Thoracic aorta (tissue), 2 donors: Measurements from ENCODE around the gene CPNE2. TPM values are rescaled to one million over a fixed set of nuclear protein-coding genes. Genes with fewer than 3 reads are reported as not detected.

Experiments
- ATAC-seq: fragments of 150-250 bp; one replicate; pipeline ENCODE4 v1.8.0; 2017; ENCODE audit warnings: low read depth; ENCODE audit not compliant: insufficient number of reproducible peaks, low FRiP score
- DNase-seq: peaks from one replicate; pipeline ENCODE4 v3.0.0-alpha.2; 2020; ENCODE audit warnings: low spot score
- H3K27ac ChIP-seq, 2 donors: fragments of 200-600 bp; sonication (generic); 1 replicate in 1 of 2; 2 replicates in 1 of 2; pipeline ENCODE4 v1.5.1; 2016; ENCODE audit warnings: mild to moderate bottlenecking in 2 of 2, moderate library complexity in 2 of 2
- H3K27me3 ChIP-seq: fragments of 200-600 bp; sonication (generic); replicated peaks from 2 replicates; pipeline ENCODE4 v1.6.0; 2016; ENCODE audit warnings: mild to moderate bottlenecking; ENCODE audit not compliant: insufficient read depth
- H3K36me3 ChIP-seq: fragments of 200-600 bp; sonication (generic); one replicate; pipeline ENCODE4 v1.5.1; 2016
- H3K4me1 ChIP-seq, 2 donors: fragments of 200-600 bp; sonication (generic); 1 replicate in 1 of 2; 2 replicates in 1 of 2; pipeline versions ENCODE4 v1.5.1 to v1.6.0; 2016; ENCODE audit warnings: low read depth in 2 of 2, mild to moderate bottlenecking in 1 of 2; ENCODE audit not compliant: control insufficient read depth in 1 of 2
- H3K4me3 ChIP-seq: fragments of 200-600 bp; sonication (generic); 2 replicates; pipeline ENCODE4 v1.5.1; 2016; ENCODE audit warnings: mild to moderate bottlenecking
- H3K9me3 ChIP-seq: fragments of 200-600 bp; sonication (generic); 2 replicates; pipeline ENCODE4 v1.5.1; 2016
- CTCF ChIP-seq: fragments of 200-600 bp; sonication (generic); IDR thresholded peaks from one replicate; pipeline ENCODE4 v1.5.1; 2019; ENCODE audit warnings: antibody characterized with exemption
- total RNA-seq, 2 donors: library from RNA; depleted of rRNA; stranded (reverse); fragments of >200 nt; gene quantifications; one replicate each; pipeline versions ENCODE4 v1.1.0 to v1.2.3, GENCODE V29; 2016

The CPNE2 gene
- total RNA-seq, 2 donors from 2014 or later: 28.3 to 47.4 TPM

DNA sequence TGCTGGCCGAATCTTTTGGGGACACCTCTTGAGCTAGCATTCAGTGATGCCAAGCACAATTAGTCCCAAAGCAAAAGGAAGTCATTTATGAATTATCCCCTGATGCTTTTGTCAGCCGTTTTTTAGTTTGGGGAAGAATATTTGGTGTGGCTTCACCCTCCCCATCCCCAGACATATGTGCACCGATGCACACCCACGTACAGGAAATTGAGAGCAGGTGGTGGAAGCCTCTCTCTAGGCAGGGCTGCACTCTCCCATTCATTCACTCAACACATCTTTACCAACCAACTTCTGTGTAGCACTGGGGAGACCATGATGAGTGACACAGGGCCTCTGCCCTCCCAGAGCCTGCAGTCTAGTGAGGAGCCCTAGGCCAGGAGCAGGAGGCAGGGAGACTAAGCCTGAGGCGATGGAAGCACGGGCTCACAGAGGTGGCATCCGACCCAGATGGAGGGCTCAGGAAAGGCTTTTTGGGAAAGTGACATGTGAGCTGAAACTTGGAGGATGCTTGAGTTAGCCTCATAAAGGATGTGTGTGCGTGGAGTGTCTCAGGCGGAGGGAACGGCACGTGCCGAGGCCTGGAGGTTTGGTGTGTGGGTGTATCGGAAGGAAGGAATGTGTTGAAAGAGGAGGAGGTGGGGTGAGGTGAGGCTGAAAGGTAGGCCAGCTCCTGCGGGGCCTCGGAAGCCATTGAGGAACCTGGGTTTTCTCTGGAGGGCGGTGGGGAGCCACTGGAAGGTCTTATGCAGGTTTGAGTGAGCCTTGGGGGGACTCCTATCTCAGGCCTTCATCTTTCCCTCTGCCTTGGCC, 49.6 kb downstream of the CPNE2 start:
- DNase-seq (no peak), ATAC-seq (no peak)
- Histone ChIP-seq H3K27me3 (no peaks in the 10 kb centered on the region), H3K36me3 (no peaks in the 10 kb centered on the region), H3K4me3 (no peak overlapping the region), H3K4me1 (peaks cover 0 to 4% of the 10 kb centered on the region in 2 donors), H3K9me3 (no peaks in the 10 kb centered on the region), H3K27ac (no peak overlapping the region)
- TF ChIP-seq CTCF: no peak

DNA sequence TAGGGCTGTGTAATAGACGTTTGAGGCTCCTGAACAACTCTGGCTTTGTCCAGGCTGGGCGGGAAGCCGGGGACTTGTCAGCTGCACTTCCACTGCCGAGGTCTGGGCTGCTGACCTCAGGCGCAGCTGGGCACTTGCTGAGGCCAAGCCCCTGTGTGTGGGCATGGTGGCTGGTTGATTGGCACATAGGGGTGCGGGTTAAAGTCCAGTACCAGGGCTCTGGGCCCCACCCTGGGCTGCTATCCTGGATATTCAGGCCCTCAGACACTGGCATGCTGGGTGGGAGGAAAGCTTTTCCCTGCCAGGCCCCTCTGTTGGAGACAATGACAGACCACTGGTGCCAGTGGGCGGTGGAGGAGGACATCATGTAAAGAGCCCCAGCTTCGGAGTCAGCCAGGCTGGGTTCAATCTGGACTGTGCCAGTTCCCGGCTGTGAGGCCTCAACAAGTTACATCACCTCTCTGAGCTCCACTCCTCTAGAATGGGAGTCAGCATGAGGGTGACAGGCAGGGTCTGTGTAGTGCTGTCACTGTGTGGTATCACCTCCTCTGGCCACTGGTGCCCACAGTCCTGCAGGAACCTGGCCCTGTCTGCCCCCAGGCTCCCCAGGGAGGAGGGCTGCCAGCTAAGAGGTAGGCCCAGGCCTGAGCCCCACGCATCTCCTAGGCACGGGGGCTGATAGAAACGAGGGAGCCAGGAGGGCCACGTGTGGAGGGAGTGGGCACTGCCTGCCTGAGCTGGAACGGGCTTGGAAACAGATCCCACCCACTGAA, 51.0 kb downstream of the CPNE2 start:
- TF ChIP-seq CTCF: no peak
- Histone ChIP-seq H3K4me1 (peaks cover 0 to 4% of the 10 kb centered on the region in 2 donors), H3K9me3 (no peaks in the 10 kb centered on the region), H3K36me3 (no peaks in the 10 kb centered on the region), H3K27me3 (no peaks in the 10 kb centered on the region), H3K27ac (no peak overlapping the region), H3K4me3 (no peak overlapping the region)
- ATAC-seq (no peak), DNase-seq (no peak)

- no peak for ATAC-seq
- Histone ChIP-seq H3K27me3 (no peaks in the 10 kb centered on the region), H3K4me3 (no peak overlapping the region), H3K36me3 (no peaks in the 10 kb centered on the region), H3K27ac (no peak overlapping the region), H3K4me1 (peaks cover 0 to 4% of the 10 kb centered on the region in 2 donors), H3K9me3 (no peaks in the 10 kb centered on the region)
- no peak for DNase-seq
- TF ChIP-seq CTCF: no peak
These were observed 51.6 kb downstream of the CPNE2 start for GRCh38 chr16:57144027-57144426.

DNA sequence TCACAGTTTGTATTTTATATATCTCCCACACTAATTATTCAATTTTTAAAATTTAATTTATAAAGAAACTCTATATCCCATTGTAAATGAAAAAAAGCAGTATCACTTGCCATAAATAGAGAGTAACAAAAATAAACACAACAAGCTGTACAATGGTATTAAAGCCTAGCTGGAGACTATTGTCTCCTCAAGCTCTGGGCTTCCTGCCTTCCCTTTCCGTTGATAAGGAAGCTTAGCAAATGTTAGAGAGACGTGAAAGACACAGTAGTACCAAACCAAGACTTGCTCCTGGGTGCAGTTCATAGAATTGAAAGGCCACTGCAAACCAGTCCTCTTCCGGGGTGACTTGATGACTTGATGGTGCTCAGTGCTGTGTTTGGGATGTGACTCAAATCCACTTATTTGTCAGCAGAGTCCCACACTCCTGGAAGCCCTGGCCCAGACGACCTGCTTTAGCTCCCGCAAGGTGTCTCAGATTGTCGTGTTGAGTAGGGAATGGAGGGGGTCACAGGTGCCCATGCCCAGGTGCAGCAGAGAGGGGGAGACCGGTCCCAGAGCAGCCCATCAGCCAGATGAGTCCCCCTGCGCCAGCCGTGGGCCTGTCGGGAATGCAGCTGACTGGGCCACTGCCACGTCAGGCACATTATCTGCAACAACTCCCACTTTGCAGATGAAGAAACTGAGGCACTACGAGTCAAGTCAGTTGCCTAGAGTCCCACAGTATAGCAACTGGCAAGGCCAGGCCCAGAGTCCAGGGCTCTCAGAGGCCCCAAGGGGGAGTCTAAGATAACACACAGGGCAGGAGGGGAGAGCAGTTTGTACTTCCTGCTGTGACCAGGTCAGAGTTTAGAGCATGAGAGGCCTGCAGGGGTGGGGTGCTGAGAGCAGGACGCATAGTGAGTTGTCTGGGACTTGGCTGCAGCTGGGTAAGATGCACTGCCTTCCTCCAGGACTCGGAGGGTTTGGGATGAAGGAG, 53.0 kb downstream of the CPNE2 start:
- Histone ChIP-seq H3K27me3 (no peaks in the 10 kb centered on the region), H3K4me1 (peaks cover 0 to 2% of the 10 kb centered on the region in 2 donors), H3K27ac (no peak overlapping the region), H3K4me3 (no peak overlapping the region), H3K36me3 (no peaks in the 10 kb centered on the region), H3K9me3 (no peaks in the 10 kb centered on the region)
- ATAC-seq (no peak), DNase-seq (no peak)
- TF ChIP-seq CTCF: no peak
